ENCODE measurements around the gene NFATC1.

DNA sequence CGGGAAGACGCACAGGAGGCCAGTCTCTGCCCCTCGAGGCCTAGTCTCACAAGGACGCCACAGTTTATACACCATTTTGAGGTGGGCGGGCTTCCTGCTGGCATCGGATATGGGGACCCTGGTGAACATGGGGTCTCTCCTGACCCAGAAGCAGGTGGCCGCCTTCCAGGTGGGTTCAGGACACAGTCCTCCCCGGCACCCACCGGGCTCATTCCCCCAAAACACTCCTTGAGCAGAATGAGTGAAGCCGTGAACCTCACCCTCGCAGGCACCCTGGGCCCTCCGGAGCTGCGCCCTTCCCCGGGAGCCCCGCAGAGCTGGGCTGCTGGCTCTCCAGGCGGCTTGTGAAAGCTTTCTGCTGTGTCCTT lies 6.5 kb downstream of the NFATC1 start:
- TF ChIP-seq, protein P1, sequence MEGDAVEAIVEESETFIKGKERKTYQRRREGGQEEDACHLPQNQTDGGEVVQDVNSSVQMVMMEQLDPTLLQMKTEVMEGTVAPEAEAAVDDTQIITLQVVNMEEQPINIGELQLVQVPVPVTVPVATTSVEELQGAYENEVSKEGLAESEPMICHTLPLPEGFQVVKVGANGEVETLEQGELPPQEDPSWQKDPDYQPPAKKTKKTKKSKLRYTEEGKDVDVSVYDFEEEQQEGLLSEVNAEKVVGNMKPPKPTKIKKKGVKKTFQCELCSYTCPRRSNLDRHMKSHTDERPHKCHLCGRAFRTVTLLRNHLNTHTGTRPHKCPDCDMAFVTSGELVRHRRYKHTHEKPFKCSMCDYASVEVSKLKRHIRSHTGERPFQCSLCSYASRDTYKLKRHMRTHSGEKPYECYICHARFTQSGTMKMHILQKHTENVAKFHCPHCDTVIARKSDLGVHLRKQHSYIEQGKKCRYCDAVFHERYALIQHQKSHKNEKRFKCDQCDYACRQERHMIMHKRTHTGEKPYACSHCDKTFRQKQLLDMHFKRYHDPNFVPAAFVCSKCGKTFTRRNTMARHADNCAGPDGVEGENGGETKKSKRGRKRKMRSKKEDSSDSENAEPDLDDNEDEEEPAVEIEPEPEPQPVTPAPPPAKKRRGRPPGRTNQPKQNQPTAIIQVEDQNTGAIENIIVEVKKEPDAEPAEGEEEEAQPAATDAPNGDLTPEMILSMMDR (IDR thresholded peaks at IDR 0.05; ENCODE audit: poor library complexity, severe bottlenecking): no peak
- TF ChIP-seq MXI1 (conservative IDR thresholded peaks at IDR 0.05; ENCODE audit: poor library complexity, severe bottlenecking): no peak
